ENCODE results near the gene NACC2.
"Not testable (repeated sequence)": the region's sequence is repeated elsewhere in the genome, so short reads cannot be mapped to it uniquely, and the experiment has no call there.

NACC2 gene

DNA sequence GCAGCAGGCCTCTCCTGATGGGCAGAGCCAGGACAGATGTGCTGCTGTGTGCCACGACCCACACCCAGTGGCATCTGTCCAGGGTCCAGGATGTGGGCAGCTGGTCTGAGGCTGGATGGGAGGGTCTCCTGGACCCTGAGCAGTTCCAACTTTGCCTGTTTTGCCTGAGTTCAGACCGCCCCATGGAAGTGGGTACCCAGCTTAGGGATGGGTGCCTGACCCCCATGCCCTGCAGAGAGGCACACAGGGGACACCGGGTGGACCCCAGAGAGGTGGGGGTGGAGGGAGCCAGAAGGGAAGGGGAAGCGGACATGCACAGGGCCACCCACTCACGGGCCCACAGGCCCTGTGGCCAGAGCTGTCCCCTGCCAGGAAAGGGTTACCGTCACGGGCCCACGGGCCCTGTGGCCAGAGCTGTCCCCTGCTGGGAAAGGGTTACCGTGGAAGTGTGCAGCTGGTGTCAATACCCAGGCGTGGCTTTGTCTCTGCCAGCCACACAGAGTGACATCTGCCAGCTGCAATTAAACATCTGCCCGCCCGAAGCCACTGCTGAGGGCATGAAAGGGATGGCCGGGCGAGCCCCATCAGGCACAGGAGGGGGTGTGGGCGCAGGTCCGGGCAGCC, 50.0 kb downstream of the NACC2 start:
- DNase-seq (ENCODE audit: low spot score), result peak; percentile 60

DNA sequence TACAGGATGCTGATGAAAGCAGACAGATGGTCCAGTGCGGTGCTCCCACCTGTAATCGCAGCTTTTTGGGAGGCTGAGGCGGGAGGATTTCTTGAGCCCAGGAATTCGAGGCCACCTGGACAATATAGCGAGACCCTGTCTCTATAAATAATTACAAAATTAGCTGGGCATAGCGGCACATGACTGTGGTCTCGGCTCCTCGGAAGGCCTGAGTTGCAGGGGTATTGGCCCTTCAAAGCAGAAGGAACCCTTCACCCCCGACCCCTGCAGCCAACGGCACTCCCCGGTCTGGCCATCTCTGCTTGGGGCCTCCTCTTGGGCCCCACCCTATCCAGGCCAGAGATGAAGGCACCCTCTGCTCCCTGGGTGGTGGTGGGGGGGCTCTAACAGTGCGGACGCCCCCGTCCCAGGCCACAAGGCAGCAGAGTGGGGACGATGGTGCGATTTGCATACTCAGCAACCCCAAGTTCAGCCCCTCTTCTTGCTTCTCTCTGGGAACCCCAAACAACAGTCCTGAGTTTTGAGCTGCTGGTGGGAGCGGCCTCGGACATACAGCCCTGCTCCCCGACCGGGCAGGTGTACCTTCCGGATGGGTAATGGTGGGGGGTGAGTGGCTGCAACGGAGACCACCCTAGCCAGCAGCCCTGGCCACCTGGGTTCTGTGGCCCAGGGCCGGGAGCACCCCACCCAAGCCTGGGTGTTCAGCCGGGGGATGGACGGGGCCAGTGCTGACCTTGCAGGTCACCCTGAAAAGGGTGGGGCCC, 50.7 kb downstream of the NACC2 start:
- no peak for DNase-seq (ENCODE audit: low spot score)

DNA sequence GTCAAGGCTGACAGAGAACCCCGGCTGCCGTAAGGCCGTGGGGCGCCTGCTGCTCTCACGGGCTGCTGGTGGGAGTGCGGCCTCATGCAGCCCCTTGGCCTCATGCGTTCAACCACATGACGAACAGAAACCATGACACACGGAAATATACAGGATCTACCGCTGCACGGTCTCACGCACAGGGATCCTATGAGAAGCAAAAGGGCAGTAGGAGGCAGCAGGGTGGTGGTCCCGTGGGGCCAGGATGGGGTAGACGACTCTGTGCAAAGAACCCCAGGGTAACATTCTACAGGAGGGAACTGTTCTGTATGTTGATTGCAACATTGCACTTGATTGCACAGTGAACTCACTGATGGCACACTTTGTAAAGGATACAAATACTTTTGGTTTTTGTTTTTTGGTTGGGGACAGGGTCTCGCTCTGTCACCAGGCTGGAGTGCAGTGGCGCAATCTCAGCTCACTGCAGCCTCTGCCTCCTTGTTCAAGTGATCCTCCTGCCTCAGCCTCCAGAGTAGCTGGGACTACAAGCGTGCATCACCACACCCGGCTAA, 51.6 kb downstream of the NACC2 start:
- no peak for DNase-seq (ENCODE audit: low spot score)

DNA sequence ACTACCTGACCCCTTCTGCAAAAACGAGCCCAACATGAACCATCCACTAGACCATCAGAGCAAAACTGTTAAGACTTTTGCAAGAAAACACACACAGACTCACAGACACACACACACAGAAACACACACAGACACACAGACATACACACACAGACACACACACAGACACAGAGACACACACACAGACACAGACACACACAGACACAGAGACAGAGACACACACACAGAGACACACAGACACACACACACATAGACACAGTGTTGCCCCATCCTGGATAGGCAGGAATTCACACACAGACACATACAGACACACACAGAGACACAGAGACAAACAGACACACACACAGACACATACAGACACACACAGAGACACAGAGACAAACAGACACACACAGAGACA, 52.5 kb downstream of the NACC2 start:
- DNase-seq (ENCODE audit: low spot score), result no peak

DNA sequence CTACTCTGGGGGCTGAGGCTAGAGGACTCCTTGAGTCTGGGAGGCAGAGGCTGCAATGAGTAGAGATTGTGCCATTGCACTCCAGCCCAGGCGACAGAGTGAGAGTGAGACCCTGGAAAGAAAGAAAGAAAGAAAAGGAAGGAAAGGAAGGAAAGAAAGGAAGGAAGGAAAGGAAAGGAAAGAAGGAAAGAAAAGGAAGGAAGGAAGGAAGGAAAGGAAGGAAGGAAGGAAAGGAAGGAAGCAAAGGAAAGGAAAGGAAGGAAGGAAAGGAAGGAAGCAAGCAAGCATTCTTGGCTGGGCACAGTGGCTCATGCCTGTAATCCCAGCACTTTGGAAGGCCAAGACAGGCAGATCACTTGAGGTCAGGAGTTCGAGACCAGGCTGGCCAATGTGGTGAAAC, 54.2 kb downstream of the NACC2 start:
- not testable (repeated sequence) for DNase-seq (ENCODE audit: low spot score)

DNA sequence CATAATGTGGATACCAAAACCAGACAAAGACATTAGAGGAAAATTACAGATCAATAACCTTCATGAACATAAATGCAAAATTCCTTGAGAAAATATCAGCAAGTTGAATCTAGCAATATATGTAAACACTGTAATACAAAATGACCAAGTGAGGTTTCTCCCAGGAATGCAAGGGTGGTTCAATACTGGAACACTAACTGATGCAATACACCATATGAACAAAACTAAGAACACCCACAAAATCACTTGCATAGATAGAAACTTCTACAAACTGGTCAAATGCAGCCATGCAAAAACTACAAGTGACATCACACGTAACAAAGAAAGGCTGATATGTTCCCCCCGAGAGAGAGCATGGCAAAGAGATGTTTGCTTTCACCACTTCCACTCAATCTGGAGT, 55.6 kb downstream of the NACC2 start:
- no peak for DNase-seq (ENCODE audit: low spot score)

DNA sequence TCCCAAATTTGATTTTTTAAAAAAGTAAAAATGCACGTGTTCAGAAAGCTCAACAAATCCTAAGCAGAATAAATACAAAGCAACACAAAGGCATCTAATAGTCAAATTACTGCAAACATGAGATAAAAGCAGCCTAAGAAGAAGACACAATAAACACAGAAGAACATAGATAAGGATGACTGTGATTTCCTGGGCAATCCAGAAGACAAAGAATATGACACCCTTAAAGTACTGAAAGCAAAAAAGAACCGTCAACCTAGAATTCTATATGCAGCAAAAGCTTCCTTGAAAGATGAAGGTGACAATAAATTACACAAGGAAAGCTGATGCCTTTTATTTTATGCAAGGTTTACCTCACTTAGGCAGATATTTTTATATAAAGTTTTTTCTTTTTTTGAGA, 58.2 kb downstream of the NACC2 start:
- DNase-seq (ENCODE audit: low spot score), result no peak

DNA sequence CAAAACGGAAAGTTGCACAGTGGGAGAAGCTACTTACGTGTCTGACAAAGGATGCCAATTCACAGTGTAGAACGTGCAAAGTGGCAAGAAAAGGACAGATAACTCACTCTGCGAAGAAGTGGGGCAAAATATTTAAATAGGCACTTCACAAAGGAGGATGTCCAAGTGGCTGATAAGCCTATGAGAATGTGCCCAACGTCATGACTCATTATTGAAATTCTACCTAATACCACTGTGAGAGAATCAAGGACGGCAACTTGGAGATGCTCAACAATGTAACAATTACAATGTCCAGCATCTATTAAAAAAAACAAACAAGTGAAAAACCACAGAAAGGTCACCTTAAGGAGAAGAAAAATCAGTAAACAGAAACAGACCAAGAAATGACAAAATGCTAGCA, 59.0 kb downstream of the NACC2 start:
- DNase-seq (ENCODE audit: low spot score), result no peak

DNA sequence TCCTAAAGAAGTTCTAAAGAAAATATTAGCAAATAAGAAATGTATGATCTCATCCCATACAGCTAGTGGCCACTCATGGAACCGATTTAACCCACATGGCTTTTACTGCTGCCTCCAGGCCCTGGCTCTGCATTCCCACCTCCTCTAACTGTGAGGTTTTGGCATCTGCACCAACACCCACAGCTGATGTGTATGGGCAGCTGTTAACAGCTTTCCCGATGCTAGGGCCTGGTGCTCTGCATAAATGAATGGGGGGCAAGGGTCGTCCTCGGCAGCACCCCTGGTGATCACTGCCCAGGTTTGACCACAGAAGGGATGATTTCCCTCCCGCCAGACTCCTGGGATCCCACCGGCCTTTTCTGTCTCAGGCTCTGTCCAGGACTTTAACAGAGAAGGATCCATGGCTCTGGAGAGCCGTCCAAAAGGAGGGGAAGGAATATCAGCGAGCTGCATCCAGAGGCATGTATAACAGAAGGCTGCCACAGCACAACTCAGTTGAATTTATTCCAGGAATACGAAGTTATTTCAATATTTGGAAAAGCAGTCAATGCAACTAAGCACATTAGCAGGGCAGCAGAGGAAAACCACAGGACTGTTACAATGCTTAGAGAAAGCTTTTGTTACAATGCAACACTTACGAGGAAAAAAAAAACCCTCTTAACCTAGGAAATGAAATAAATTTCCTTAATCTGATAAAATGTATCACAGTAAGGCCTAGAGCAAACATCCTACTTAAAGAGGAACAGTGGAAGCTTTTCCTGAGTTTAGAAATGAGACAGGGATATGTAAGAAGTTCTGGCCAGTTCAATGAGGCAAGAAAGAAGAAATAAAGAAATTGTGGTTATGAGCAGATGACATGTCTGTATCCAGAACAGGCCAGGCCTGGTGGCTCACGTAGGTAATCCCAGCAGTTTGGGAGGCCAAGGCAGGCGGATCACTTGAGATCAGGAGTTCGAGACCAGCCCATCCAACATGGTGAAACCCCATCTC, 63.1 kb downstream of the NACC2 start:
- DNase-seq (ENCODE audit: low spot score), result no peak

DNA sequence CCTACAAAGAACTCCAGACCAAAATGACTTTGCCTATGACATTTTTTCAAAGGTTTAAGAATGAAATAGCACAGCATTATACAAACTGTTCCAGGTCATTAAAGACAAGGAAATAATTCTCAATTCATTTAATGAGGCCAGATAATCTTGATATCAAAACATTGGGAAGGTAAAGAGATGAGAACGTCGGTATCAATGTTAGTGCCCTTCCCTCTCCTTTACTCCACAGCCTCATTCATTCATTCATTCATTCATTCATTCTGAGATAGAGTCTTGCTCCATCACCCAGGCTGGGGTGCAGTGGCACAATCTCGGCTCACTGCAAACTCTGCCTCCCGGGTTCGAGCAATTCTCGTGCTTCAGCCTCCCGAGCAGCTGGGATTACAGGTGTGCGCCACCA, 64.0 kb downstream of the NACC2 start:
- DNase-seq (ENCODE audit: low spot score), result no peak

DNA sequence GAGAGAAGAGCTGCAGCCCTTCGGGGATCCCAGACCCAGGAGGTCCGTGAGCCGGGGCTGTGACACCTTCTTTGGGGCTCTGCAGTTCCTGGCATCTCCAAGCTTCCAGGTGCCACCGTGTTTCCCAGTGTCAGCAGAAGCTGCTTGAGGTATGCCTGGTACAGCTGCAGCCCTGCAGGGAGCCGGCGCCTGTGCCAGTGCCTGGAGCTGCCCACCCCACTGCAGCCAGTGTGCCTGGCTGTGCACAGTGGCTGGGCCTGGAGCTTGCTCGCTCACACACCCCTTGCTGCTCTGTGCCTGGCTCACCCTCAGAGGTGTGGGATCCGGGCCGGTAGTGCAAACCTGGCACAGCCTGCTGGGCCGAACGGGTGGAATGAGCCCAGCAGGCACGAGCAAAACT, 65.5 kb downstream of the NACC2 start:
- DNase-seq (ENCODE audit: low spot score), result no peak

DNA sequence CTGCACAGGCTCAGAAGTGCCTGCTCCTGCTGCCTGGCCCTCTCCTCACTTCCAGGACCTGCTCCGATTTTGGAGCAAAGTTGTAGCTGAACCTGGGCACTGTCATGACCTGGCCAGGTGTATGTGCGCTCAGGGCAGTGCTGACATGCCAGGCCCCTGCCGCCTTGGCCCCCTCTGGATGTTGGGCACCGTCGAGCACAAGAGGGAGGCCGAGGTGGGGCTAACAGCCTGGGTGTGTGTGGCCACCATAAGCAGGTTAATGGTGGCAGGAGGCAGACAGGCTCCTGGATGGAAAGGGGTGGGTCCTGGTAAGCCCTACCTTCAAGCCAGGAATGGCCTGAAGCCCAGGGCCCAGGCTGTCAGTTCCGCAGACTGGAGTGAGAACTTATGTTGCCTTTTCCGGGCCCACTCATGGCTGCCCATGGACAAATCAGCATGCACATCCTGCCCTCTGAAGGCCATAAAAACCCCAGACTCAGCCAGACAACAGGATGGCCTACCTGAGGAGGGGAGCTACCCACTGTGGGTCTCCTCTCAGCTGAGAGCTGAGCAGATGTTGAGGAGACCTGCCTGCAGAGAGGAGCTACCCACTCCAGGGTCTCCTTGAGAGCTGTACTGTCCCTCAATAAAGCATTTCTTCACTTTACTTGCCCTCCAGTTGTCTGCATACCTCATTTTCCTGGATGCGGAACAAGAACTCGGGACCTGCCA, 66.2 kb downstream of the NACC2 start:
- no peak for DNase-seq (ENCODE audit: low spot score)

DNA sequence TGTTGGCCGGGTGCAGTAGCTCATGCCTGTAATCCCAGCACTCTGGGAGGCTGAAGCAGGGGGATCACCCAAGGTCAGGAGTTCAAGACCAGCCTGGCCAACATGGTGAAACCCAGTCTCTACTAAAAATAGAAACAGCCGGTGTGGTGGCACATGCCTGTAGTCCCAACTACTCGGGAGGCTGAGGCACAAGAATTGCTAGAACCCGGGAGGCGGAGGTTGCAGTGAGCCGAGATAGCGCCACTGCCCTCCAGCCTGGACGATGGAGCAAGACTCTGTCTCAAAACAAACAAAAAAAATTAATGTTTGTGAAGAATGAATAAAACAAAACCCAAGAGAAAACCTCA, 68.2 kb downstream of the NACC2 start:
- DNase-seq (ENCODE audit: low spot score), result not testable (repeated sequence)

DNA sequence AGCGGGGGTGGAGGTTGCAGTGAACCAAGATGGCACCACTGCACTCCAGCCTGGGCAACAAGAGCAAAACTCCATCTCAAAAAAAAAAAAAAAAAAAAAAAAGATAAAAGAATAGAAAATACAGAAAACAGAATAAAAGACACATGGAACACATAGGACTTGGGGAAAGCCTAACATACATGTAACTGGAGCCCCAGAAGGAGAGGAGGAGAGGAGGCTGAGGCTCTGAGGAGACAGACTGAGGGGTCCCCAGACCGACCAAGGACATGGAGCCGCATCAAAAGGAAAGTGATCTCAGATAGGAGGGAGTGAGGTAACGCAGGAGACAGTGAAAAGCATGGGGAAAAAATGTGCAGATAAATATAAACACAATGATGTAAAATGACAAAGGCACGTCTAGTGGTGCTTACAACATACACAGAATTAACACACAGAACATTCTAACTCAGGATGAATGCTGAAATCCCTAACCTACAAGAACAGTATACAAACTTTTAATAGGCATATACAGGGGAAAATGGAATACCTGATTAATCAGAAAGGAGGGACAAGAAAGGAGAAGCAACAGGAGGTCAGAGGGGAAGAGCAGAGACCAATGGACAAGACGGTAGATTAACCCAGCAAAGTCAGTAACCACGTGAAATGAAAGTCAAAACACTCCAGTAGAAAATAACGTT, 68.7 kb downstream of the NACC2 start:
- no peak for DNase-seq (ENCODE audit: low spot score)

DNA sequence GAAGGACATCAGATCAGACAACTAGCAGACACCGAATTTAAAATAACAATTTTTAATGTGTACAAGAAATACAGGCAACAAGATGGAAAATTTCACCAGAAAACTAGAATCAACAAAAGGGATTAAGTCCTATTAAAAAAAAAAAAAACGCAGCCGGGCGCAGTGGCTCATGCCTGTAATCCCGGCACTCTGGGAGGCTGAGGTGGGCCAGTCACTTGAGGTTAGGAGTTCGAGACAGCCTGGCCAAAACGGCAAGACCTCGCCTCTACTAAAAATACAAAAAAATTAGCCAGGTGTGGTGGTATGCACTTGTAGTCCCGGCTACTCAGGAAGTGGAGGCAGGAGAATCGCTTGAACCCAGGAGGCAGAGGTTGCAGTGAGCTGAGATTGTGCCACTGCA, 69.6 kb downstream of the NACC2 start:
- DNase-seq (ENCODE audit: low spot score), result no peak

DNA sequence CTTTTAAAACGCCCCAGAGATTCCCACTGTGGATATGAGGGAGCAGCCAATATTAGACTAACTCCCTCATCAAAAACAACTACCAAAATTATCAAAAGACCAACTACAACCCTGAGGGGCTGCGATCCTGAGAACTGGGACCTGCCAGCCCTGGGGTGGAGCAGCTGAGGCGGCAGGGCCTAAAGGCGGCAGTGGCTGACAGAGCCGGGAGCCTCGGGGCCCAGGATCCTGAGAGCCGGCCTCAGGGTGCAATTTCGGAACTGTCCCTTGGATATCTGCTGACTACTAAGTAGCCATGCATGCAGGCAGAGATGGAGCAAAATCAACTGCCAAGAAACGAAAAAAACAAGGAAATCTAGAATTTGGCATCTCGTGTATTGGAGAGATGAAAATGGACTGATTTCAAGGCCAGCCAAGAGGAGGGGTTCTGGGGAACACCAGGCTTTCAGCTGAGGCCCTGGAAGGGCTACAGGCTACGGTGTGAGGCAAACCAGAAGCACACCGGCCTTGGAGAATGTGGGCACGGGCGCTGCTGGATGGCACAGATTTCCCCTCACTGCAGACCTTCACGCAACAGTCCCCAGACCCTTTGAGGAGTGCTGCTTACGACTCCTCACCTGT, 70.3 kb downstream of the NACC2 start:
- DNase-seq (ENCODE audit: low spot score), result peak; percentile 46

DNA sequence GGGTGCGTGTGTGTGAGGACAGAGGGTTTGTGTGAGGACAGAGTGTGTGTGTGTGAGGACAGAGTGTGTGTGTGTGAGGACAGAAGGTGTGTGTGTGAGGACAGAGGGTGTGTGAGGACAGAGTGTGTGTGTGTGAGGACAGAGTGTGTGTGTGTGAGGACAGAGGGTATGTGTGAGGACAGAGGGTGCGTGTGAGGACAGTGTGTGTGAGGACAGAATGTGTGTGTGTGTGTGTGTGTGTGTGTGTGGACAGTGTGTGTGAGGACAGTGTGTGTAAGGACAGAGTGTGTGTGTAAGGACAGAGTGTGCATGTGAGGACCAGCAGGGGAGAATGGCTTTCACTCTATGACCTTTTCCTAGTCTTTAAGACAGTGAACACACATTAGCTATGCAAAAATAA, 70.8 kb downstream of the NACC2 start:
- DNase-seq (ENCODE audit: low spot score), result no peak

DNA sequence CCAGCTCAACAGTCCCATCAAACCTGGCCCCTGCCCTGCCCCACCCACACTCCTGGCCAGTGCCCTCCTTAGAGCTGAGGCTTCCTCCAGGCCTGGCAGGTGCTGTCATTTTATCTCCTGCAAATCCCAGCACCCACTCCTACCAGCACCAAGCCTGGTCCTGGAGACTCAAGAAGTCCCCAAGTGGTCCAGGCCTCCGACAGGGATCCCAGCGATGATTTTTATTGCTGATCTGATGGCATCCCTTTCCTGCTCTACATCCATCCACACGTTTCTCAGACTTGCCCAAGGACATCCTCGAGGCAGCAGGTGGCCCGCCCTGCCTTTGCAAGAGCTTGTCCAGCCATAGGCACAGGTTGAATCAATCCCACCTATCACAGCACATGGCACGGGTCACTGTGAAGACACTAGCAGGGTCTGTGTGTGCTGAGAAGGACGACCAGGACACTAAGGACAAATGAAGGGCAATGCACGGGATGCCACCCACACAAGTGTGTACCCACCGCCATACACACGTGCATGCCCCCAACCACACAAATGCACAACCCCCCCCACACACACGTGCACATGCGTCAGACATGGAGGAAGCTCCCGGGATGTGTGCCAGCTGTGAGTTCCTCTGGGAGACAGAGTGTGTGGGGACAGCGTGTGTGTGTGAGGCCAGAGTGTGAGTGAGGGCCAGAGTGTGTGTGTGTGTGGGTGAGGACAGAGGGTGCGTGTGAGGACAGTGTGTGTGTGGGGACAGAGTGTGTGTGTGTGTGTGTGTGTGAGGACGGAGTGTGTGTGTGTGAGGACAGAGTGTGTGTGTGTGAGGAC, 71.5 kb downstream of the NACC2 start:
- DNase-seq (ENCODE audit: low spot score), result no peak

DNA sequence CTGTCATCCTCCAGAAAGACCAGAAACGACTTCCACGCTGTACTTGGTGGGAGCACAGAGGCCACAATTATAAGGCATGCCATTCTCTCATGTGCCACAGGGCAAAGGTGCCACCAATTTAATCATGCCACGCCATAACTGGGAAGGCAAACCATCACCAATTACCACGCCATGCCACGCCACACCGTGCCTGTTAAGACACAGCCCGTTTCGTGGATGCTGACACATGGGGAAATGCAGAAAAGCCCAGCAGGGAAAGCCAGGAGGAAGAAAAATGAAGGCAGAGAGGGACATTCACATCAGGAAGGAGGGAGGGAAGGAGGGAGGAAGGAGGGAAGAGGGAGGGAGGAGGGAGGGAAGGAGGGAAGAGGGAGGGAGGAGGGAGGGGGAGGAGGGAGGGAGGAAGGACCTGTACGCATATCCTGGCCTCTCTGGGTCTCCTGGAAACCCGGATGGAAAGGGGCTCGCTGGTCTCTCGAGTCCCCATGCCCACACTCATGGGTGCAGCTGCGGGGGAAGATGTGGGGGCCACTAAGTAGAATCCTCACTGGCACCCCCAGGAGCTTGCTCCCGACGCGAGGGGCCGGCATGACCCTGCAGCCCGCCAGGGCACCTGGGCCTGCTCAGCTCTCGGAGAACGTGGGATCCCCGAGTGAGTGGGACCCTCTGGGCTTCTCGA, 72.2 kb downstream of the NACC2 start:
- no peak for DNase-seq (ENCODE audit: low spot score)
